ENCODE measurements around the gene FAM193B. TPM values are rescaled to one million over a fixed set of nuclear protein-coding genes. Genes with fewer than 3 reads are reported as not detected.

The FAM193B gene
- total and polyA plus RNA-seq, 2 of the 13 experiments (the other 11 are each of a cell fraction or from before 2014, with no cell fraction given) = 21.2 to 40.9 TPM

- TF ChIP-seq ZNF180 (CRISPR knock-in tag; IDR thresholded peaks at IDR 0.05; ENCODE audit: borderline replicate concordance, low read depth) (no peak), SIX1 (CRISPR knock-in tag; IDR thresholded peaks at IDR 0.05; ENCODE audit: borderline replicate concordance) (no peak), SP5 (CRISPR knock-in tag; IDR thresholded peaks at IDR 0.05; ENCODE audit: borderline replicate concordance, low read depth) (peak; percentile 83), KDM4B (CRISPR knock-in tag; IDR thresholded peaks at IDR 0.05) (no peak), ZIK1 (CRISPR knock-in tag; IDR thresholded peaks at IDR 0.05; ENCODE audit: borderline replicate concordance, low read depth) (peak; percentile 75; the same call in 1 of the 2 replicates), SP1 (IDR thresholded peaks at IDR 0.05) (no peak), SP1 (CRISPR knock-in tag; IDR thresholded peaks at IDR 0.05) (peak; percentile 96), HDAC1 (CRISPR knock-in tag; IDR thresholded peaks at IDR 0.05) (0 out of 2 replicates have a peak, but pooled peaks have one; percentile 13), EED (CRISPR knock-in tag; IDR thresholded peaks at IDR 0.05) (peak; percentile 84; the same call in 1 of the 2 replicates), HES4 (CRISPR knock-in tag; IDR thresholded peaks at IDR 0.05; ENCODE audit: borderline replicate concordance) (peak; percentile 81), ZNF556 (CRISPR knock-in tag; IDR thresholded peaks at IDR 0.05; ENCODE audit: borderline replicate concordance) (peak; percentile 84; the same call in 1 of the 2 replicates), ZNF713 (CRISPR knock-in tag; IDR thresholded peaks at IDR 0.05) (no peak), ZNF24 (IDR thresholded peaks at IDR 0.05) (peak; percentile 57; the same call in 1 of the 2 replicates), U2AF1 (optimal IDR thresholded peaks at IDR 0.05; ENCODE audit: low read depth, low read length) (peak; percentile 73), ZNF639 (CRISPR knock-in tag; conservative IDR thresholded peaks at IDR 0.05) (peak; percentile 93), GMEB1 (CRISPR knock-in tag; IDR thresholded peaks at IDR 0.05; ENCODE audit: borderline replicate concordance) (peak; percentile 47; the same call in 1 of the 2 replicates), PHF8 (CRISPR knock-in tag; IDR thresholded peaks at IDR 0.05) (peak; percentile 86)
- TF ChIP-seq, protein P1, sequence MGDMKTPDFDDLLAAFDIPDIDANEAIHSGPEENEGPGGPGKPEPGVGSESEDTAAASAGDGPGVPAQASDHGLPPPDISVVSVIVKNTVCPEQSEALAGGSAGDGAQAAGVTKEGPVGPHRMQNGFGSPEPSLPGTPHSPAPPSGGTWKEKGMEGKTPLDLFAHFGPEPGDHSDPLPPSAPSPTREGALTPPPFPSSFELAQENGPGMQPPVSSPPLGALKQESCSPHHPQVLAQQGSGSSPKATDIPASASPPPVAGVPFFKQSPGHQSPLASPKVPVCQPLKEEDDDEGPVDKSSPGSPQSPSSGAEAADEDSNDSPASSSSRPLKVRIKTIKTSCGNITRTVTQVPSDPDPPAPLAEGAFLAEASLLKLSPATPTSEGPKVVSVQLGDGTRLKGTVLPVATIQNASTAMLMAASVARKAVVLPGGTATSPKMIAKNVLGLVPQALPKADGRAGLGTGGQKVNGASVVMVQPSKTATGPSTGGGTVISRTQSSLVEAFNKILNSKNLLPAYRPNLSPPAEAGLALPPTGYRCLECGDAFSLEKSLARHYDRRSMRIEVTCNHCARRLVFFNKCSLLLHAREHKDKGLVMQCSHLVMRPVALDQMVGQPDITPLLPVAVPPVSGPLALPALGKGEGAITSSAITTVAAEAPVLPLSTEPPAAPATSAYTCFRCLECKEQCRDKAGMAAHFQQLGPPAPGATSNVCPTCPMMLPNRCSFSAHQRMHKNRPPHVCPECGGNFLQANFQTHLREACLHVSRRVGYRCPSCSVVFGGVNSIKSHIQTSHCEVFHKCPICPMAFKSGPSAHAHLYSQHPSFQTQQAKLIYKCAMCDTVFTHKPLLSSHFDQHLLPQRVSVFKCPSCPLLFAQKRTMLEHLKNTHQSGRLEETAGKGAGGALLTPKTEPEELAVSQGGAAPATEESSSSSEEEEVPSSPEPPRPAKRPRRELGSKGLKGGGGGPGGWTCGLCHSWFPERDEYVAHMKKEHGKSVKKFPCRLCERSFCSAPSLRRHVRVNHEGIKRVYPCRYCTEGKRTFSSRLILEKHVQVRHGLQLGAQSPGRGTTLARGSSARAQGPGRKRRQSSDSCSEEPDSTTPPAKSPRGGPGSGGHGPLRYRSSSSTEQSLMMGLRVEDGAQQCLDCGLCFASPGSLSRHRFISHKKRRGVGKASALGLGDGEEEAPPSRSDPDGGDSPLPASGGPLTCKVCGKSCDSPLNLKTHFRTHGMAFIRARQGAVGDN (CRISPR knock-in tag; IDR thresholded peaks at IDR 0.05) = peak; percentile 77; the same call in 1 of the 2 replicates
- TF ChIP-seq, protein P2, sequence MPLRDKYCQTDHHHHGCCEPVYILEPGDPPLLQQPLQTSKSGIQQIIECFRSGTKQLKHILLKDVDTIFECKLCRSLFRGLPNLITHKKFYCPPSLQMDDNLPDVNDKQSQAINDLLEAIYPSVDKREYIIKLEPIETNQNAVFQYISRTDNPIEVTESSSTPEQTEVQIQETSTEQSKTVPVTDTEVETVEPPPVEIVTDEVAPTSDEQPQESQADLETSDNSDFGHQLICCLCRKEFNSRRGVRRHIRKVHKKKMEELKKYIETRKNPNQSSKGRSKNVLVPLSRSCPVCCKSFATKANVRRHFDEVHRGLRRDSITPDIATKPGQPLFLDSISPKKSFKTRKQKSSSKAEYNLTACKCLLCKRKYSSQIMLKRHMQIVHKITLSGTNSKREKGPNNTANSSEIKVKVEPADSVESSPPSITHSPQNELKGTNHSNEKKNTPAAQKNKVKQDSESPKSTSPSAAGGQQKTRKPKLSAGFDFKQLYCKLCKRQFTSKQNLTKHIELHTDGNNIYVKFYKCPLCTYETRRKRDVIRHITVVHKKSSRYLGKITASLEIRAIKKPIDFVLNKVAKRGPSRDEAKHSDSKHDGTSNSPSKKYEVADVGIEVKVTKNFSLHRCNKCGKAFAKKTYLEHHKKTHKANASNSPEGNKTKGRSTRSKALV (CRISPR knock-in tag; IDR thresholded peaks at IDR 0.05) = peak; percentile 63; the same call in 1 of the 2 replicates
Measured at GRCh38 chr5:177599731-177600507, 45.6 kb upstream of the FAM193B start, which contains the start of gene B4GALT7 (continued).
